ENCODE data around the gene CELSR1. TPM values are rescaled to one million over a fixed set of nuclear protein-coding genes. Genes with fewer than 3 reads are reported as not detected.

Gene CELSR1
- total RNA-seq, 1 experiment from 2014 or later: 30.7 TPM

- intact Hi-C loops (cut with micrococcal nuclease; ENCODE audit: unreplicated experiment): no loop called here
- H3K27ac ChIP-seq (ENCODE audit: low read length): no peak overlapping the region
- DNase-seq (ENCODE audit: low read depth, low spot score): no peak
- CTCF ChIA-PET: no interaction called here
- no peak for ATAC-seq
- no peaks in the 10 kb centered on the region for H3K9me3 ChIP-seq (ENCODE audit: control insufficient read depth, insufficient read depth, low read depth, low read length)
- H3K4me3 ChIP-seq (ENCODE audit: low read depth in 2 of 2, low read length in 2 of 2): no peak overlapping the region
- no peak for TF ChIP-seq SIN3A (IDR thresholded peaks at IDR 0.05; ENCODE audit: borderline replicate concordance, insufficient read depth, low read depth, low read length)
- H3K4me1 ChIP-seq (ENCODE audit: control insufficient read depth, insufficient read depth, low read length): no peaks in the 10 kb centered on the region
- H3K27me3 ChIP-seq (ENCODE audit: control insufficient read depth, insufficient read depth, low read length): no peaks in the 10 kb centered on the region
- in situ Hi-C loops (cut with HindIII; ENCODE audit: low pct_unique_long_range_greater_than_20kb, low sequenced_read_pairs): no loop called here
- H3K36me3 ChIP-seq (ENCODE audit: control insufficient read depth, insufficient read depth, low read length): peaks cover 6% of the 10 kb centered on the region
- no TSS peak for BruUV-seq (replicated peaks)
- POLR2A ChIA-PET: no interaction called here
These were observed 209.5 kb downstream of the CELSR1 start for GRCh38 chr22:46327691-46328465.

GRCh38 chr22:46326066-46326680 is 211.2 kb downstream of the CELSR1 start:
- BruUV-seq (replicated peaks): no TSS peak
- ChIA-PET CTCF (no interaction called here), POLR2A (no interaction called here)
- DNase-seq (ENCODE audit: low read depth, low spot score) (no peak), ATAC-seq (no peak)
- H3K36me3 ChIP-seq (ENCODE audit: control insufficient read depth, insufficient read depth, low read length): peaks cover 6% of the 10 kb centered on the region
- no peak overlapping the region for H3K4me3 ChIP-seq (ENCODE audit: low read depth in 2 of 2, low read length in 2 of 2)
- no peaks in the 10 kb centered on the region for H3K27me3 ChIP-seq (ENCODE audit: control insufficient read depth, insufficient read depth, low read length)
- TF ChIP-seq POLR2AphosphoS5 (IDR thresholded peaks at IDR 0.05; ENCODE audit: low read depth, low read length): no peak
- TF ChIP-seq SIN3A (IDR thresholded peaks at IDR 0.05; ENCODE audit: borderline replicate concordance, insufficient read depth, low read depth, low read length): no peak
- TF ChIP-seq TCF7L2 (IDR thresholded peaks at IDR 0.05; ENCODE audit: low read depth, low read length): no peak
- TF ChIP-seq CTCF (IDR thresholded peaks at IDR 0.05): no peak
- no peak for TF ChIP-seq REST (IDR thresholded peaks at IDR 0.05; ENCODE audit: insufficient read depth in 1 of 2, low read depth in 2 of 2, low read length in 1 of 2)
- no peaks in the 10 kb centered on the region for H3K4me1 ChIP-seq (ENCODE audit: control insufficient read depth, insufficient read depth, low read length)
- in situ Hi-C loops (cut with HindIII; ENCODE audit: low pct_unique_long_range_greater_than_20kb, low sequenced_read_pairs) (no loop called here), intact Hi-C loops (cut with micrococcal nuclease; ENCODE audit: unreplicated experiment) (no loop called here)
- H3K9me3 ChIP-seq (ENCODE audit: control insufficient read depth, insufficient read depth, low read depth, low read length): no peaks in the 10 kb centered on the region
- no peak overlapping the region for H3K27ac ChIP-seq (ENCODE audit: low read length)

- Histone ChIP-seq H3K27ac (ENCODE audit: low read length) (no peak overlapping the region), H3K27me3 (ENCODE audit: control insufficient read depth, insufficient read depth, low read length) (no peaks in the 10 kb centered on the region), H3K4me1 (ENCODE audit: control insufficient read depth, insufficient read depth, low read length) (no peaks in the 10 kb centered on the region), H3K36me3 (ENCODE audit: control insufficient read depth, insufficient read depth, low read length) (peaks cover 6% of the 10 kb centered on the region), H3K9me3 (ENCODE audit: control insufficient read depth, insufficient read depth, low read depth, low read length) (no peaks in the 10 kb centered on the region), H3K4me3 (ENCODE audit: low read depth in 2 of 2, low read length in 2 of 2) (no peak overlapping the region)
- ATAC-seq (no peak), DNase-seq (ENCODE audit: low read depth, low spot score) (no peak)
- in situ Hi-C loops (cut with HindIII; ENCODE audit: low pct_unique_long_range_greater_than_20kb, low sequenced_read_pairs): loop anchor here (25.0 kb wide), 1 partner anchor 311 kb away; no protein-coding TSS in a partner anchor
- no TSS peak for BruUV-seq (replicated peaks)
- ChIA-PET CTCF (no interaction called here), POLR2A (no interaction called here)
- no peak for TF ChIP-seq REST (IDR thresholded peaks at IDR 0.05; ENCODE audit: insufficient read depth in 1 of 2, low read depth in 2 of 2, low read length in 1 of 2)
- no peak for TF ChIP-seq CTCF (IDR thresholded peaks at IDR 0.05)
- TF ChIP-seq TCF7L2 (IDR thresholded peaks at IDR 0.05; ENCODE audit: low read depth, low read length): no peak
- TF ChIP-seq POLR2AphosphoS5 (IDR thresholded peaks at IDR 0.05; ENCODE audit: low read depth, low read length): no peak
- no peak for TF ChIP-seq SIN3A (IDR thresholded peaks at IDR 0.05; ENCODE audit: borderline replicate concordance, insufficient read depth, low read depth, low read length)
- intact Hi-C loops (cut with micrococcal nuclease; ENCODE audit: unreplicated experiment): no loop called here
These were observed 214.3 kb downstream of the CELSR1 start for GRCh38 chr22:46323162-46323561.
